Muscle layer of duodenum (tissue), 2 donors: ENCODE measurements around the gene LRP1-AS.

Experiments
- H3K27ac ChIP-seq: one replicate; pipeline ENCODE4 v1.7.0; 2013; ENCODE audit warnings: mild to moderate bottlenecking, low read length
- H3K27me3 ChIP-seq: one replicate; pipeline ENCODE4 v1.7.0; 2013; ENCODE audit warnings: low read depth, mild to moderate bottlenecking, control low read depth, low read length
- H3K36me3 ChIP-seq, 2 donors: one replicate each; pipeline ENCODE4 v1.7.0; 2013; ENCODE audit warnings: low read length in 2 of 2, control low read depth in 1 of 2, mild to moderate bottlenecking in 1 of 2; ENCODE audit not compliant: insufficient read depth in 2 of 2, control insufficient read depth in 1 of 2
- H3K4me1 ChIP-seq, 2 donors: one replicate each; pipeline ENCODE4 v1.7.0; 2013; ENCODE audit warnings: low read length in 2 of 2, mild to moderate bottlenecking in 2 of 2, control low read depth in 1 of 2, moderate library complexity in 1 of 2; ENCODE audit not compliant: insufficient read depth in 2 of 2, control insufficient read depth in 1 of 2
- H3K4me3 ChIP-seq, 2 donors: one replicate each; pipeline ENCODE4 v1.7.0; 2013; ENCODE audit warnings: low read length in 2 of 2, low read depth in 1 of 2, mild to moderate bottlenecking in 1 of 2
- H3K9me3 ChIP-seq, 2 donors: one replicate each; pipeline ENCODE4 v1.7.0; 2013; ENCODE audit warnings: low read length in 2 of 2, control low read depth in 1 of 2, mild to moderate bottlenecking in 1 of 2; ENCODE audit not compliant: control insufficient read depth in 1 of 2
- donor health status: healthy.

Gene LRP1-AS

GRCh38 chr12:57158665-57159064, 11.2 kb upstream of the LRP1-AS start:
- Histone ChIP-seq H3K27ac (no peak overlapping the region), H3K9me3 (no peaks in the 10 kb centered on the region), H3K36me3 (peaks cover 64 to 74% of the 10 kb centered on the region in 2 donors), H3K4me1 (peaks cover 0 to 19% of the 10 kb centered on the region in 2 donors), H3K4me3 (no peak overlapping the region), H3K27me3 (no peaks in the 10 kb centered on the region)

- H3K27me3 ChIP-seq = no peaks in the 10 kb centered on the region
- no peak overlapping the region for H3K27ac ChIP-seq
- H3K4me1 ChIP-seq = peaks cover 1 to 19% of the 10 kb centered on the region in 2 donors
- no peak overlapping the region for H3K4me3 ChIP-seq
- H3K36me3 ChIP-seq = peaks cover 64 to 74% of the 10 kb centered on the region in 2 donors
- no peaks in the 10 kb centered on the region for H3K9me3 ChIP-seq
Measured at GRCh38 chr12:57158186-57158585, 10.8 kb upstream of the LRP1-AS start.

GRCh38 chr12:57157588-57158173, 10.3 kb upstream of the LRP1-AS start:
- peaks cover 60 to 71% of the 10 kb centered on the region in 2 donors for H3K36me3 ChIP-seq
- no peak overlapping the region for H3K4me3 ChIP-seq
- H3K27me3 ChIP-seq = no peaks in the 10 kb centered on the region
- H3K4me1 ChIP-seq = peaks cover 6 to 19% of the 10 kb centered on the region in 2 donors
- H3K27ac ChIP-seq = no peak overlapping the region
- no peaks in the 10 kb centered on the region for H3K9me3 ChIP-seq

GRCh38 chr12:57156701-57157403, 9.4 kb upstream of the LRP1-AS start:
- H3K4me3 ChIP-seq = no peak overlapping the region
- H3K36me3 ChIP-seq = peaks cover 58 to 62% of the 10 kb centered on the region in 2 donors

GRCh38 chr12:57154804-57155434, 7.5 kb upstream of the LRP1-AS start:
- Histone ChIP-seq H3K27me3 (no peaks in the 10 kb centered on the region), H3K36me3 (peaks cover 40 to 43% of the 10 kb centered on the region in 2 donors), H3K4me3 (no peak overlapping the region), H3K27ac (no peak overlapping the region), H3K9me3 (no peaks in the 10 kb centered on the region), H3K4me1 (peaks cover 7 to 34% of the 10 kb centered on the region in 2 donors)

More at GRCh38 chr12:57156701-57157403, 9.4 kb upstream of the LRP1-AS start:
- Histone ChIP-seq H3K9me3 (no peaks in the 10 kb centered on the region), H3K27ac (no peak overlapping the region), H3K27me3 (no peaks in the 10 kb centered on the region), H3K4me1 (peaks cover 7 to 26% of the 10 kb centered on the region in 2 donors)

GRCh38 chr12:57154076-57154475, 6.7 kb upstream of the LRP1-AS start:
- no peak overlapping the region for H3K4me3 ChIP-seq
- peaks cover 15 to 42% of the 10 kb centered on the region in 2 donors for H3K4me1 ChIP-seq
- H3K36me3 ChIP-seq = peaks cover 35 to 44% of the 10 kb centered on the region in 2 donors
- no peaks in the 10 kb centered on the region for H3K27me3 ChIP-seq
- no peak overlapping the region for H3K27ac ChIP-seq
- no peaks in the 10 kb centered on the region for H3K9me3 ChIP-seq

GRCh38 chr12:57153415-57153997, 6.1 kb upstream of the LRP1-AS start:
- Histone ChIP-seq H3K4me1 (peaks cover 19 to 43% of the 10 kb centered on the region in 2 donors), H3K9me3 (no peaks in the 10 kb centered on the region), H3K4me3 (no peak overlapping the region), H3K27me3 (no peaks in the 10 kb centered on the region), H3K27ac (peak overlapping the region; percentile 78), H3K36me3 (peaks cover 29 to 42% of the 10 kb centered on the region in 2 donors)

- Histone ChIP-seq H3K9me3 (no peaks in the 10 kb centered on the region), H3K4me1 (peaks cover 28 to 46% of the 10 kb centered on the region in 2 donors), H3K36me3 (peaks cover 22 to 42% of the 10 kb centered on the region in 2 donors), H3K27ac (peak overlapping the region; percentile 78), H3K4me3 (no peak overlapping the region), H3K27me3 (no peaks in the 10 kb centered on the region)
Measured at GRCh38 chr12:57152639-57153038, 5.2 kb upstream of the LRP1-AS start.

- Histone ChIP-seq H3K4me3 (no peak overlapping the region), H3K27ac (peak overlapping the region; percentile 78), H3K9me3 (no peaks in the 10 kb centered on the region), H3K36me3 (peaks cover 20 to 47% of the 10 kb centered on the region in 2 donors), H3K4me1 (peaks cover 34 to 53% of the 10 kb centered on the region in 2 donors), H3K27me3 (no peaks in the 10 kb centered on the region)
Measured at GRCh38 chr12:57151741-57152630, 4.6 kb upstream of the LRP1-AS start.

- Histone ChIP-seq H3K36me3 (peaks cover 25 to 48% of the 10 kb centered on the region in 2 donors), H3K9me3 (no peaks in the 10 kb centered on the region), H3K4me3 (no peak overlapping the region), H3K27ac (no peak overlapping the region), H3K4me1 (peaks cover 43 to 65% of the 10 kb centered on the region in 2 donors), H3K27me3 (no peaks in the 10 kb centered on the region)
Measured at GRCh38 chr12:57150400-57151000, 3.1 kb upstream of the LRP1-AS start.
